ENCODE results near the gene LRP1-AS.

Gene LRP1-AS

GRCh38 chr12:57160040-57160439, 12.6 kb upstream of the LRP1-AS start:
- no peak for DNase-seq

GRCh38 chr12:57159311-57159710, 11.9 kb upstream of the LRP1-AS start:
- DNase-seq = no peak

- no peak for DNase-seq
Observed at GRCh38 chr12:57158665-57159064, 11.2 kb upstream of the LRP1-AS start.

GRCh38 chr12:57158186-57158585, 10.8 kb upstream of the LRP1-AS start:
- DNase-seq = no peak

GRCh38 chr12:57157588-57158173, 10.3 kb upstream of the LRP1-AS start:
- DNase-seq = peak in 3 of 14 donors; percentile 5 to 12 (median 6)

- DNase-seq = peak in 5 of 14 donors; percentile 21 to 62 (median 27)
Observed at GRCh38 chr12:57156701-57157403, 9.4 kb upstream of the LRP1-AS start.

GRCh38 chr12:57154804-57155434, 7.5 kb upstream of the LRP1-AS start:
- no peak for DNase-seq

GRCh38 chr12:57154076-57154475, 6.7 kb upstream of the LRP1-AS start:
- DNase-seq = no peak

- DNase-seq = no peak
Observed at GRCh38 chr12:57153415-57153997, 6.1 kb upstream of the LRP1-AS start.

- DNase-seq = peak in 7 of 14 donors; percentile 15 to 66 (median 39)
Observed at GRCh38 chr12:57152639-57153038, 5.2 kb upstream of the LRP1-AS start.

- DNase-seq = peak in 9 of 14 donors; percentile 27 to 94 (median 60)
Observed at GRCh38 chr12:57151741-57152630, 4.6 kb upstream of the LRP1-AS start.

- DNase-seq = no peak
Observed at GRCh38 chr12:57150400-57151000, 3.1 kb upstream of the LRP1-AS start.

GRCh38 chr12:57149245-57149900, 2.0 kb upstream of the LRP1-AS start:
- DNase-seq = peak in 6 of 14 donors; percentile 23 to 75 (median 35)

GRCh38 chr12:57148469-57149244, 1.2 kb upstream of the LRP1-AS start:
- peak in 6 of 14 donors; percentile 18 to 59 (median 34) for DNase-seq

GRCh38 chr12:57146092-57146491, 1.3 kb downstream of the LRP1-AS start:
- DNase-seq = no peak

GRCh38 chr12:57145460-57146059, 1.9 kb downstream of the LRP1-AS start:
- DNase-seq = peak in 9 of 14 donors; percentile 18 to 55 (median 42)

- DNase-seq = peak in 1 of 14 donors; percentile 64
Observed at GRCh38 chr12:57143454-57143853, 4.0 kb downstream of the LRP1-AS start.

- DNase-seq = peak in 5 of 14 donors; percentile 37 to 48 (median 44)
Observed at GRCh38 chr12:57142727-57143126, 4.7 kb downstream of the LRP1-AS start.

- no peak for DNase-seq
Observed at GRCh38 chr12:57142121-57142520, 5.3 kb downstream of the LRP1-AS start.

GRCh38 chr12:57141249-57141648, 6.2 kb downstream of the LRP1-AS start:
- DNase-seq = no peak
